ENCODE results near the gene BORCS5.

Gene BORCS5

GRCh38 chr12:12353807-12354206 lies 3.1 kb upstream of the BORCS5 start:
- no peak for DNase-seq

- DNase-seq = no peak
Measured at GRCh38 chr12:12356467-12356895, 397 bp upstream of the BORCS5 start.

- DNase-seq = no peak
Measured at GRCh38 chr12:12357719-12358461, 1.0 kb downstream of the BORCS5 start.

GRCh38 chr12:12358528-12358927 lies 1.6 kb downstream of the BORCS5 start:
- no peak for DNase-seq

GRCh38 chr12:12364787-12365445 lies 8.0 kb downstream of the BORCS5 start:
- DNase-seq = no peak

GRCh38 chr12:12365446-12365802 lies 8.5 kb downstream of the BORCS5 start:
- no peak for DNase-seq

- no peak for DNase-seq
Measured at GRCh38 chr12:12365931-12366431, 9.1 kb downstream of the BORCS5 start.

GRCh38 chr12:12366701-12367481 lies 10.0 kb downstream of the BORCS5 start:
- DNase-seq = no peak

- DNase-seq = no peak
Measured at GRCh38 chr12:12367482-12367998, 10.7 kb downstream of the BORCS5 start.

- DNase-seq = no peak
Measured at GRCh38 chr12:12372946-12373722, 16.3 kb downstream of the BORCS5 start.

- peak; percentile 90 for DNase-seq
Measured at GRCh38 chr12:12376646-12377448, 20.0 kb downstream of the BORCS5 start.

- DNase-seq = no peak
Measured at GRCh38 chr12:12378616-12379015, 21.7 kb downstream of the BORCS5 start.

GRCh38 chr12:12379831-12380730 lies 23.2 kb downstream of the BORCS5 start:
- no peak for DNase-seq

- no peak for DNase-seq
Measured at GRCh38 chr12:12380949-12381593, 24.2 kb downstream of the BORCS5 start.

- no peak for DNase-seq
Measured at GRCh38 chr12:12381982-12382381, 25.1 kb downstream of the BORCS5 start.

GRCh38 chr12:12384571-12385340 lies 27.9 kb downstream of the BORCS5 start:
- no peak for DNase-seq

- no peak for DNase-seq
Measured at GRCh38 chr12:12387501-12387900, 30.6 kb downstream of the BORCS5 start.

GRCh38 chr12:12392413-12392812 lies 35.5 kb downstream of the BORCS5 start:
- DNase-seq = no peak

- DNase-seq = no peak
Measured at GRCh38 chr12:12393171-12393570, 36.3 kb downstream of the BORCS5 start.

Measured in NCI-H1436 treated with DMSO at 0.1 percent for 48 hours (cell line).